OCI-LY3 (cell line): ENCODE measurements around the gene SERTM1.

Experiments used
- H2AFZ ChIP-seq: fragments of 200-600, 300-600 bp; shearing (Covaris generic); 2 replicates; pipeline ENCODE4 v1.6.0; 2014; ENCODE audit warnings: antibody characterized with exemption, low read depth, low read length
- H3K27ac ChIP-seq: fragments of 200-600, 300-600 bp; sonication (generic); 2 replicates; pipeline ENCODE4 v1.5.1; 2014; ENCODE audit warnings: mild to moderate bottlenecking, low read length, moderate library complexity, mixed read lengths
- H3K27me3 ChIP-seq: fragments of 200-600, 300-600 bp; sonication (generic); 2 replicates; pipeline ENCODE4 v1.6.1; 2014; ENCODE audit warnings: low read depth, low read length, mixed read lengths
- H3K36me3 ChIP-seq: fragments of 200-600, 300-600 bp; sonication (generic); replicated peaks from 2 replicates; pipeline ENCODE3; 2014; ENCODE audit warnings: low read depth, low read length, mixed read lengths
- H3K4me1 ChIP-seq: fragments of 300-600, 200-600 bp; sonication (generic); 2 replicates; pipeline ENCODE4 v1.6.1; 2014; ENCODE audit warnings: low read length, mixed read lengths
- H3K4me2 ChIP-seq: fragments of 200-600, 300-600 bp; sonication (generic); 2 replicates; pipeline ENCODE4 v1.6.1; 2014; ENCODE audit warnings: low read length, mixed read lengths
- H3K4me3 ChIP-seq: fragments of 300-600, 200-600 bp; sonication (generic); 2 replicates; pipeline ENCODE4 v1.5.1; 2014; ENCODE audit warnings: antibody characterized with exemption, mild to moderate bottlenecking, low read length, moderate library complexity
- H3K79me2 ChIP-seq: fragments of 300-600, 200-600 bp; shearing (Covaris generic); 2 replicates; pipeline ENCODE4 v1.6.1; 2014; ENCODE audit warnings: mild to moderate bottlenecking, low read length, mixed read lengths
- H3K9ac ChIP-seq: fragments of 300-600, 200-600 bp; shearing (Covaris generic); 2 replicates; pipeline ENCODE4 v1.6.0; 2014; ENCODE audit warnings: mild to moderate bottlenecking, low read length, moderate library complexity
- H3K9me3 ChIP-seq: fragments of 200-600, 300-600 bp; shearing (Covaris generic); 2 replicates; pipeline ENCODE4 v1.6.1; 2014; ENCODE audit warnings: low read length, mixed read lengths; ENCODE audit not compliant: insufficient read depth
- H4K20me1 ChIP-seq: fragments of 200-600, 300-600 bp; sonication (generic); 2 replicates; pipeline ENCODE4 v1.6.1; 2016; ENCODE audit warnings: low read length, mixed read lengths; ENCODE audit not compliant: insufficient read depth
- CTCF ChIP-seq: fragments of 200-600, 300-600 bp; sonication (generic); IDR thresholded peaks from 2 replicates; pipeline ENCODE4 v1.5.1; 2014; ENCODE audit warnings: antibody characterized with exemption, low read length, low read depth
- EZH2phosphoT487 ChIP-seq: fragments of 200-600 bp; shearing (Covaris generic); IDR thresholded peaks from 2 replicates; pipeline ENCODE4 v1.6.1; 2018; ENCODE audit warnings: antibody characterized with exemption, mixed run types, low read depth

The SERTM1 gene

GRCh38 chr13:36718686-36719085, 44.9 kb downstream of the SERTM1 start:
- Histone ChIP-seq H3K36me3 (no peaks in the 10 kb centered on the region), H2AFZ (no peak overlapping the region), H3K79me2 (no peaks in the 10 kb centered on the region), H3K4me2 (no peak overlapping the region), H3K4me1 (no peaks in the 10 kb centered on the region), H3K27me3 (peaks cover 15% of the 10 kb centered on the region), H4K20me1 (no peaks in the 10 kb centered on the region), H3K9me3 (no peaks in the 10 kb centered on the region), H3K9ac (no peak overlapping the region), H3K4me3 (no peak overlapping the region), H3K27ac (no peak overlapping the region)
- TF ChIP-seq CTCF, result no peak
- no peak for TF ChIP-seq EZH2phosphoT487

GRCh38 chr13:36724141-36724540, 50.3 kb downstream of the SERTM1 start:
- H3K36me3 ChIP-seq, result no peaks in the 10 kb centered on the region
- no peak overlapping the region for H3K4me3 ChIP-seq
- peaks cover 9% of the 10 kb centered on the region; the same call in 1 of the 2 replicates for H3K27me3 ChIP-seq
- H2AFZ ChIP-seq, result no peak overlapping the region
- H3K4me1 ChIP-seq, result no peaks in the 10 kb centered on the region
- no peaks in the 10 kb centered on the region for H3K79me2 ChIP-seq
- TF ChIP-seq CTCF (no peak), EZH2phosphoT487 (no peak)
- H3K4me2 ChIP-seq, result no peak overlapping the region
- no peaks in the 10 kb centered on the region for H3K9me3 ChIP-seq
- no peak overlapping the region for H3K27ac ChIP-seq
- no peaks in the 10 kb centered on the region for H4K20me1 ChIP-seq
- no peak overlapping the region for H3K9ac ChIP-seq

GRCh38 chr13:36725936-36726335, 52.1 kb downstream of the SERTM1 start:
- Histone ChIP-seq H3K4me2 (no peak overlapping the region), H3K36me3 (no peaks in the 10 kb centered on the region), H3K9me3 (no peaks in the 10 kb centered on the region), H3K27ac (no peak overlapping the region), H3K79me2 (no peaks in the 10 kb centered on the region), H3K4me1 (no peaks in the 10 kb centered on the region), H4K20me1 (no peaks in the 10 kb centered on the region), H2AFZ (no peak overlapping the region), H3K4me3 (no peak overlapping the region), H3K9ac (no peak overlapping the region), H3K27me3 (0 out of 2 replicates have a peak, but pooled peaks cover 5% of the 10 kb centered on the region)
- TF ChIP-seq EZH2phosphoT487, result no peak
- TF ChIP-seq CTCF, result no peak

GRCh38 chr13:36728006-36728405, 54.2 kb downstream of the SERTM1 start:
- no peak overlapping the region for H3K9ac ChIP-seq
- H3K27me3 ChIP-seq, result no peaks in the 10 kb centered on the region
- no peak overlapping the region for H3K27ac ChIP-seq
- TF ChIP-seq EZH2phosphoT487 (no peak), CTCF (no peak)
- no peaks in the 10 kb centered on the region for H3K36me3 ChIP-seq
- no peak overlapping the region for H3K4me2 ChIP-seq
- H3K9me3 ChIP-seq, result no peaks in the 10 kb centered on the region
- H2AFZ ChIP-seq, result no peak overlapping the region
- H3K4me3 ChIP-seq, result no peak overlapping the region
- H4K20me1 ChIP-seq, result no peaks in the 10 kb centered on the region
- H3K79me2 ChIP-seq, result no peaks in the 10 kb centered on the region
- no peaks in the 10 kb centered on the region for H3K4me1 ChIP-seq
